Activated naive CD8-positive, alpha-beta T cell (primary cell): ENCODE measurements around the gene SCAF8.
"Not testable (repeated sequence)": the region's sequence is repeated elsewhere in the genome, so short reads cannot be mapped to it uniquely, and the experiment has no call there.

Experiments used
- H3K27ac Mint-ChIP-seq: one replicate; pipeline ENCODE4 v1.8.0; 2021; ENCODE audit warnings: mixed read lengths
- H3K27me3 Mint-ChIP-seq: one replicate; pipeline ENCODE4 v1.8.0; 2021; ENCODE audit warnings: mixed read lengths
- H3K36me3 Mint-ChIP-seq: one replicate; pipeline ENCODE4 v1.8.0; 2021; ENCODE audit warnings: mixed read lengths
- H3K4me1 Mint-ChIP-seq: one replicate; pipeline ENCODE4 v1.8.0; 2021; ENCODE audit warnings: low read depth, mixed read lengths
- H3K4me3 Mint-ChIP-seq: one replicate; pipeline ENCODE4 v1.8.0; 2021; ENCODE audit warnings: mild to moderate bottlenecking, mixed read lengths
- H3K9me3 Mint-ChIP-seq: one replicate; pipeline ENCODE4 v1.8.0; 2021; ENCODE audit warnings: low read depth, mixed read lengths

SCAF8 gene

GRCh38 chr6:154721460-154721859 is 11.8 kb upstream of the SCAF8 start:
- Mint-ChIP-seq H3K27me3 (peaks cover 10% of the 10 kb centered on the region), H3K27ac (no peak overlapping the region), H3K4me3 (no peak overlapping the region), H3K36me3 (peaks cover 7% of the 10 kb centered on the region), H3K9me3 (peaks cover 5% of the 10 kb centered on the region), H3K4me1 (no peaks in the 10 kb centered on the region)

GRCh38 chr6:154726887-154727286 is 6.3 kb upstream of the SCAF8 start:
- Mint-ChIP-seq H3K4me1 (peaks cover 3% of the 10 kb centered on the region), H3K4me3 (no peak overlapping the region), H3K27me3 (peaks cover 7% of the 10 kb centered on the region), H3K36me3 (peaks cover 7% of the 10 kb centered on the region), H3K27ac (no peak overlapping the region), H3K9me3 (no peaks in the 10 kb centered on the region)

DNA sequence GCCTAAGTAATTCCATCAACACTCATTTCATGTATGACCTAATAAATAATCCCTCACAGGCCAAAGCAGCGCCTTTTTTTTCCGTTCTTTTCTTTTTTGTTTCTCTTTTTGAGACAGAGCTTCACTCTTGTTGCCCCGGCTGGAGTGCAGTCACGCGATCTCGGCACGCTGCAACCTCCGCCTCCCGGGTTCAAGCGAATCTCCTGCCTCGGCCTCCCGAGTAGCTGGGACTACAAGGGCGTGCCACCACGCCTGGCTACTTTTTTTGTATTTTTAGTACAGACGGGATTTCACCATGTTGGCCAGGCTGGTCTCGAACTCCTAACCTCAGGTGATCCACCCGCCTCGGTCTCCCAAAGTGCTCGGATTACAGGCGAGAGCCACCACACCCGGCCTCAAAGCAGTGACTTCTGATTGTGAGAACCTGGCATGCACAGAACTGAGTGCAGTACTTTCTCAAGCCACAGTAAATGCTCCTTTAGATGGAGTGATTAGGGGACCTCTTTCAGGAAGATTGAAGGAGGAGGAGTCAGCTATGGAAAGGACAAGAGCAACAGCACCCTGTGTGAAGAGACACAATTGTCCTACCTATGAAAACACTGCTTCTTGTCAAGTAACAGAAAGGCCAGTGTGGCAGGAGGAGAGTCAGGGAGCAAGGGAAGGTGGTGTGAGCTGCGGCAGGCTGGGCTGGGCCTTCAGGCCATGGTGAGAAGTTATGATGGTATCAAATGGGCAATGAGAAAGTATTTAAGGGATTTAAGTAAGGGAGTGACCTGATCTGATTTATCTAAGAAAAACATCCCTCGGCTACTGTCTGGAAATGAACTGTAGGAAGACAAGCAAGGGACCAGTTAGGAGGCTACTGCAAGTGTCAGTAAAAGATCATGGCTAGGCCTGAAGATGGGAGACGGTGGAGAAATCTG is 1.7 kb upstream of the SCAF8 start:
- peak overlapping the region; percentile 70 for H3K4me3 Mint-ChIP-seq
- H3K27me3 Mint-ChIP-seq = no peaks in the 10 kb centered on the region

DNA sequence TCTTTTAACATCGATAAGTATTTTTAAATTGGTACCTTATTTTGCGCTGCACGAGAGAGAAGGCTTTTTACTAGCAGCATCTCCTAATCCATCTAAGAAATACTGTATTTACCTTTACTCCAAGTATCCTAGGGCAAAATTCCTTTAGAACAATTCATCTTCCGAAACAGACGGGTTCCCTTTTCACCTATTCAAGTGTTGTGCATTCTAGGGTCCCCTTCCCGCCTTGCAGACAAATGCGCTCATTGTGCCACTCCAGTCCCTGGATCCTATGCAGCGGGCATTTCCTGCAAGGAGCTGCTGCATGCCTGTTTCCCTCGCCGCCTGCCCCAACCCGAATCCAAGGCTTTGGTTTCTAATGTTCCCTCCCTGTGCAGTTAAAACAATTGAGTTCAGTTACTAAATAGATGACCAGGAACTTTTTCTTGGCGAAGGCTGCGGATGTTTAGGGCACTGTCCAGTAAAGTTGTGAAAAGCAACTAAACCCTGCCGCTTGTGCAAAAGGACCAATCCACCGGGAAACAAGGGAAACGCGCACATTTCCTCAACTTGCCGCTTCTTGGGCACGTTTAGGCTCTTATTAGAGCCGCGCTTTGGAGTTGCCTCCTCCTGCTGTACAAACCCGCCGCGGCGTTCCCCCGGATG is 556 bp upstream of the SCAF8 start:
- H3K4me1 Mint-ChIP-seq = peaks cover 39% of the 10 kb centered on the region
- H3K27me3 Mint-ChIP-seq = no peaks in the 10 kb centered on the region
- H3K27ac Mint-ChIP-seq = peak overlapping the region; percentile 88
- no peaks in the 10 kb centered on the region for H3K9me3 Mint-ChIP-seq
- peaks cover 6% of the 10 kb centered on the region for H3K36me3 Mint-ChIP-seq
- peak overlapping the region; percentile 87 for H3K4me3 Mint-ChIP-seq

More for the DNA sequence above, 1.7 kb upstream of the SCAF8 start:
- H3K9me3 Mint-ChIP-seq = no peaks in the 10 kb centered on the region
- H3K27ac Mint-ChIP-seq = peak overlapping the region; percentile 88
- peaks cover 4% of the 10 kb centered on the region for H3K36me3 Mint-ChIP-seq
- H3K4me1 Mint-ChIP-seq = peaks cover 29% of the 10 kb centered on the region

- Mint-ChIP-seq H3K4me3 (peak overlapping the region; percentile 94), H3K27me3 (no peaks in the 10 kb centered on the region), H3K9me3 (no peaks in the 10 kb centered on the region), H3K36me3 (peaks cover 9% of the 10 kb centered on the region), H3K4me1 (peaks cover 50% of the 10 kb centered on the region), H3K27ac (peak overlapping the region; percentile 95)
Observed at GRCh38 chr6:154733626-154734382, 588 bp downstream of the SCAF8 start.

GRCh38 chr6:154736618-154737259 is 3.5 kb downstream of the SCAF8 start:
- Mint-ChIP-seq H3K27ac (peak overlapping the region; percentile 46), H3K4me1 (peaks cover 76% of the 10 kb centered on the region), H3K27me3 (no peaks in the 10 kb centered on the region), H3K9me3 (no peaks in the 10 kb centered on the region), H3K4me3 (peak overlapping the region; percentile 72), H3K36me3 (peaks cover 9% of the 10 kb centered on the region)

GRCh38 chr6:154737424-154737823 is 4.2 kb downstream of the SCAF8 start:
- Mint-ChIP-seq H3K36me3 (peaks cover 11% of the 10 kb centered on the region), H3K4me3 (peak overlapping the region; percentile 23), H3K27me3 (no peaks in the 10 kb centered on the region), H3K4me1 (peaks cover 78% of the 10 kb centered on the region), H3K27ac (no peak overlapping the region), H3K9me3 (no peaks in the 10 kb centered on the region)

GRCh38 chr6:154738551-154738961 is 5.3 kb downstream of the SCAF8 start:
- Mint-ChIP-seq H3K36me3 (peaks cover 14% of the 10 kb centered on the region), H3K27me3 (no peaks in the 10 kb centered on the region), H3K9me3 (no peaks in the 10 kb centered on the region), H3K4me1 (peaks cover 84% of the 10 kb centered on the region), H3K4me3 (peak overlapping the region; percentile 72), H3K27ac (peak overlapping the region; percentile 80)

- no peaks in the 10 kb centered on the region for H3K9me3 Mint-ChIP-seq
- no peak overlapping the region for H3K27ac Mint-ChIP-seq
- H3K4me1 Mint-ChIP-seq = peaks cover 91% of the 10 kb centered on the region
- no peaks in the 10 kb centered on the region for H3K27me3 Mint-ChIP-seq
- H3K4me3 Mint-ChIP-seq = peak overlapping the region; percentile 28
- peaks cover 15% of the 10 kb centered on the region for H3K36me3 Mint-ChIP-seq
Observed at GRCh38 chr6:154740658-154741057, 7.4 kb downstream of the SCAF8 start.

DNA sequence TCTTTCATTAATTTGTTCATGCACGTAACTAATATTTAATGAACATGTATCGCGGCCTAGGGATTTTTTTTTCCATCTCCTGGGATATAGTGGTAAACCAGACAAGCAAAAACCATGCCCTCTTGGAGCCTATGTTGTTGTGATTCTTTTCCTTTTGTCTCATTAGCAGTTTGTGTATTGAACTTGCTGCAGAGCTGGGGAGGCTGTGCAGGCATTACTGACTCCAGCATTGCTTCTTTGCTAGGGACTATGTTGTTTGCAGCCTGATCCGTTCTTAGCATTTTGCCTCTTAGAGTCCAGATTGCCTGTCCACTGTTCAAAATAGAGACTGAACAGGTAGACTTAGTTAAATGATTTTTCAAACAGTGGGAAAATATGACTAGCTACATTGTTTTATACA is 9.7 kb downstream of the SCAF8 start:
- peak overlapping the region; percentile 43 for H3K4me3 Mint-ChIP-seq
- H3K27me3 Mint-ChIP-seq = no peaks in the 10 kb centered on the region
- H3K9me3 Mint-ChIP-seq = no peaks in the 10 kb centered on the region
- peak overlapping the region; percentile 41 for H3K27ac Mint-ChIP-seq
- H3K4me1 Mint-ChIP-seq = peaks cover 93% of the 10 kb centered on the region
- H3K36me3 Mint-ChIP-seq = peaks cover 12% of the 10 kb centered on the region

- not testable (repeated sequence) for H3K27me3 Mint-ChIP-seq, H3K9me3 Mint-ChIP-seq, H3K4me3 Mint-ChIP-seq, H3K36me3 Mint-ChIP-seq, H3K27ac Mint-ChIP-seq
- peaks cover 89% of the 10 kb centered on the region for H3K4me1 Mint-ChIP-seq
Observed at GRCh38 chr6:154744029-154744745, 11.0 kb downstream of the SCAF8 start.

- H3K27ac Mint-ChIP-seq = no peak overlapping the region
- peaks cover 9% of the 10 kb centered on the region for H3K36me3 Mint-ChIP-seq
- H3K4me3 Mint-ChIP-seq = peak overlapping the region; percentile 14
- H3K4me1 Mint-ChIP-seq = peaks cover 90% of the 10 kb centered on the region
- no peaks in the 10 kb centered on the region for H3K9me3 Mint-ChIP-seq
- H3K27me3 Mint-ChIP-seq = no peaks in the 10 kb centered on the region
Observed at GRCh38 chr6:154745243-154745642, 12.0 kb downstream of the SCAF8 start.

- H3K4me1 Mint-ChIP-seq = peaks cover 82% of the 10 kb centered on the region
- H3K27me3 Mint-ChIP-seq = no peaks in the 10 kb centered on the region
- peaks cover under 1% of the 10 kb centered on the region for H3K36me3 Mint-ChIP-seq
- H3K27ac Mint-ChIP-seq = peak overlapping the region; percentile 30
- no peak overlapping the region for H3K4me3 Mint-ChIP-seq
- H3K9me3 Mint-ChIP-seq = no peaks in the 10 kb centered on the region
Observed at GRCh38 chr6:154749341-154749740, 16.1 kb downstream of the SCAF8 start.
